Transverse colon (tissue), 4 donors: ENCODE data around the gene MAST4.

Source experiments
- EP300 ChIP-seq: sonication (generic); formaldehyde crosslinking; IDR thresholded peaks from one replicate; pipeline ENCODE4 v1.6.1; 2017; ENCODE audit warnings: antibody characterized with exemption, low read depth
- POLR2A ChIP-seq: fragments of 450-650 bp; IDR thresholded peaks from one replicate; pipeline ENCODE4 v1.6.1; 2016; ENCODE audit warnings: antibody characterized with exemption, mild to moderate bottlenecking, moderate library complexity
- POLR2AphosphoS5 ChIP-seq, 3 donors: sonication (generic); formaldehyde crosslinking; IDR thresholded peaks; one replicate each; pipeline ENCODE4 v1.6.1; 2016; ENCODE audit warnings: antibody characterized with exemption in 3 of 3
- TF ChIP-seq, protein P1 (sequence below), 5 experiments: fragments of 200-600 bp in 3 of 5; fragments of 450-650 bp in 2 of 5; sonication (generic) in 3 of 5; IDR thresholded peaks; 1 replicate in 2 of 5; 2 replicates in 3 of 5; pipeline ENCODE4 v1.5.1; 2016 to 2017; ENCODE audit warnings: antibody characterized with exemption in 5 of 5, inconsistent platforms in 3 of 5, mild to moderate bottlenecking in 2 of 5, moderate library complexity in 1 of 5

DNA sequence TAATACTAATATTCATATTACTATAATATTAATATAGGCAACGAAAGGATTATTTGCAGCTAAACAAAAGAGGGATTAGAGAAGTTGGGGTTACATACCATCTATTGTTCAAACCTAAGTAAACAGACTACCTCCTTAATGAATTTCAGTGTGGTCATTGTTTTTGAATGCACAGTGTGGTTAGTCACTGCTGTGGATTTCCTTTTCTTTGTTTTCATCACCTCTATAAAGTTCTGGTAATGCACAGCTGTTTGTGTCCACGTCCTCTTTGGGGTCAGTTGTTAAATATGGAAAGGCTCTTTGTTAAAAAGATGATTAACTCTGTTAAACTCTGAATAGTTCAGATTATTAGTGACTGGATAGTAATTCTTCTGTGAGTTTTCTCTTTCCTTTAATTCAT, 233.6 kb downstream of the MAST4 start:
- TF ChIP-seq POLR2A: no peak
- no peak for TF ChIP-seq POLR2AphosphoS5 (IDR thresholded peaks at IDR 0.05)
- TF ChIP-seq, protein P1, sequence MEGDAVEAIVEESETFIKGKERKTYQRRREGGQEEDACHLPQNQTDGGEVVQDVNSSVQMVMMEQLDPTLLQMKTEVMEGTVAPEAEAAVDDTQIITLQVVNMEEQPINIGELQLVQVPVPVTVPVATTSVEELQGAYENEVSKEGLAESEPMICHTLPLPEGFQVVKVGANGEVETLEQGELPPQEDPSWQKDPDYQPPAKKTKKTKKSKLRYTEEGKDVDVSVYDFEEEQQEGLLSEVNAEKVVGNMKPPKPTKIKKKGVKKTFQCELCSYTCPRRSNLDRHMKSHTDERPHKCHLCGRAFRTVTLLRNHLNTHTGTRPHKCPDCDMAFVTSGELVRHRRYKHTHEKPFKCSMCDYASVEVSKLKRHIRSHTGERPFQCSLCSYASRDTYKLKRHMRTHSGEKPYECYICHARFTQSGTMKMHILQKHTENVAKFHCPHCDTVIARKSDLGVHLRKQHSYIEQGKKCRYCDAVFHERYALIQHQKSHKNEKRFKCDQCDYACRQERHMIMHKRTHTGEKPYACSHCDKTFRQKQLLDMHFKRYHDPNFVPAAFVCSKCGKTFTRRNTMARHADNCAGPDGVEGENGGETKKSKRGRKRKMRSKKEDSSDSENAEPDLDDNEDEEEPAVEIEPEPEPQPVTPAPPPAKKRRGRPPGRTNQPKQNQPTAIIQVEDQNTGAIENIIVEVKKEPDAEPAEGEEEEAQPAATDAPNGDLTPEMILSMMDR (IDR thresholded peaks at IDR 0.05): no peak
- TF ChIP-seq EP300: no peak
